Right ventricle myocardium superior (tissue), 1 donor: ENCODE results near the gene NDUFC1. TPM values are rescaled to one million over a fixed set of nuclear protein-coding genes. Genes with fewer than 3 reads are reported as not detected.
A peak's percentile ranks its signal among the peaks of the same experiment; 100 is the strongest.
"Not testable (repeated sequence)": the region's sequence is repeated elsewhere in the genome, so short reads cannot be mapped to it uniquely, and the experiment has no call there.

Source experiments
- ATAC-seq: fragments of 200-7000 bp; cut with Tn5 transposase; one replicate; pipeline ENCODE4 v1.9.1; 2020; ENCODE audit warnings: mild to moderate bottlenecking; ENCODE audit not compliant: poor library complexity
- DNase-seq: peaks from one replicate; pipeline ENCODE4 v3.0.0-alpha.2; 2020
- intact Hi-C: fragments of 100-400 bp; cut with DNase I; formaldehyde crosslinking; loops from one replicate; pipeline ENCODE4 v1.11.2; 2022
- total RNA-seq: library from RNA; stranded (reverse); fragmentation: NEBNext Ultra II Directional; extraction: Animal tissue kit (Norgen Biotek cat#: 25700); gene quantifications from one replicate; pipeline ENCODE4 v1.2.1, GENCODE V29; 2021
- donor health status: DM: no; HTN: yes; CAD: no; lungs with severe emphysema.

NDUFC1 gene
- total RNA-seq, 1 donor from 2014 or later: 225 TPM

DNA sequence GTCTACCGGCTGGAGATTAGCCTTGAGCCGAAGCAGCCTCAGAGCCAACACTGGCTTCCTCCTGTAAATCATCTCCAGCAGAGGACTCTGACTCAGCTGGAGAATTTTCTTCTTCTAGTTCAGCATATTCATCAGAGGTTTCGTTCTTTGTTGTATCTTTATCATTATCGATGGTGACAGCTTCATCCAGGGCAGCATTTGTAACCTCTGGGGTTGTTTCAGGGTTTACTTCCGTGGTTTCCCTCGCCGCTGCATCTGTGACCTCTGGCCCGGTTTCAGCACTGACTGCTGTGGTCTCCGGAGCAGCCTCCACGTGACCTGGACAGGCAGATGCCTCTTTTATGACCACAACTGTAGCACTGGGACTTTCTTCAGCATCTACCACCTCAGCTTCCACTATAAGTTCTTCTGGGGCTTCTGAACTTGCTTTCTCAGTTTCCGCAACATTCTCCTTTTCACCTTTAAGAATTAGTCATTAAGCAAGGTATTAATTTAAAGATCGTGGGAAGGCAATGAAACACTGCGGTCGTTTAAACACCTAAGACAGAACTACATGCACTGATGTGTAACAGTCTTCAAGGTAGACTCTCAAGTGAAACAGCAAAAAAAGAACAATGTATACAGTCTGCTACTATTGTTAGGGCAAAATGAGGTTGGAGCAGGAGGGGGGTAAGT, 35.6 kb downstream of the NDUFC1 start:
- peak; percentile 80 for DNase-seq
- intact Hi-C loops: no loop called here
- peak; percentile 95 for ATAC-seq

- intact Hi-C loops: no loop called here
- DNase-seq (no peak), ATAC-seq (no peak)
Observed at GRCh38 chr4:139266208-139266582, 36.1 kb downstream of the NDUFC1 start.

DNA sequence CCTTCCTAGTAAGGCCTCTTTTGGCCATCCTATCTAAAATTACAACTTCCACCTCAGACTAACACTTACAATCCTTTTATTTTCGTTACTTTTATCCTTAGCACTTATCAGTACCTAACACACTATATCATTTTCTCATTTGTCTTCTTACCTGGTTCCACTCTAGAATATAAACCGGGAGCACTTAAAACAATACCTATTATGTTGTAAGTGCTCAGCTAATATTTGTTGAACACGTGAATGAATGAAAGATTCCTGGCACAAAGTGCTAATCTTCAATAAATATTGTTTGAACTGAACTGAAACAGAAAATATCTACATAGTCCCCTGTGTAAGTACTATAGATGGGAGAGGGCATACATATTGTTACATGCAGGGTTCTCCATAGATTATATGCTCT, 36.6 kb downstream of the NDUFC1 start:
- intact Hi-C loops: no loop called here
- DNase-seq (no peak), ATAC-seq (no peak)

- intact Hi-C loops: no loop called here
- DNase-seq: no peak
Observed at GRCh38 chr4:139256349-139256748, 45.9 kb downstream of the NDUFC1 start.

DNA sequence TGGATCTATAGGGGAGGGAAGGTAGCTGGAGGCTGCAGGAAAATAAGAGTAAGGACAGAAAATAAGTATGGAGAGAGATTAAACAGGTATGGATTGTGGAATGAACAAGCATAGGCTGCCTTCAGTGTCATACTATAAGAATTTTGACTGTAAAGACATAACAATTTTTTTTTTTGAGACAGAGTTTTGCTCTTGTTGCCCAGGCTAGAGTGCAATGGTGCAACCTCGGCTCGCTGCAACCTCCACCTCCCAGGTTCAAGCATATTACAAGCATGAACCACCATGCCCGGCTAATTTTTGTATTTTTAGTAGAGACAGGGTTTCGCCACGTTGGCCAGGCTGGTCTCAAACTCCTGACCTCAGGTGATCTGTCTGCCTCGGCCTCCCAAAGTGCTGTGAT, 46.7 kb downstream of the NDUFC1 start:
- ATAC-seq, DNase-seq, intact Hi-C loops: not testable (repeated sequence)

More at GRCh38 chr4:139256349-139256748, 45.9 kb downstream of the NDUFC1 start:
- ATAC-seq: no peak

DNA sequence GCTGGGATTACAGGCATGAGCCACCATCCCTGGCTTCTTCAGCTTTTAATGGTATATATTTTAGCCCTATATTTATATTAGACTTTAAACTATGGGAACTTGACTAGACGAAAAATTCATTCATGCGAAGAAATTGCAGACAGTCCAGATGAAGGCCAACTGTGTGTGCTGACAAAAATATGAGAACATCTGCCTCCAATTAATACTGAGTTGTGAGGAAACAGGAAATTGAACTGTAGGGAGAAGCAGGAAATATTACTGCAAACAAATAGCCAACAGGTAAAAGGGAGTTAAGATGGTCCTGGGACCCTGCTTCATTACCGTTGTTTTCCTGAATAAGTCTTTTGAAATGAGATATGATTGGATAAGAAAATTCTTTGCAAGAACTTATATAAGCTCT, 48.6 kb downstream of the NDUFC1 start:
- intact Hi-C loops: no loop called here
- ATAC-seq: no peak
- DNase-seq: no peak

- intact Hi-C loops: no loop called here
- DNase-seq (no peak), ATAC-seq (no peak)
Observed at GRCh38 chr4:139253046-139253445, 49.2 kb downstream of the NDUFC1 start.

- ATAC-seq (no peak), DNase-seq (no peak)
- intact Hi-C loops: no loop called here
Observed at GRCh38 chr4:139247700-139248238, 54.5 kb downstream of the NDUFC1 start.

GRCh38 chr4:139247241-139247640, 55.0 kb downstream of the NDUFC1 start:
- ATAC-seq (no peak), DNase-seq (no peak)
- intact Hi-C loops: no loop called here

- intact Hi-C loops: no loop called here
Observed at GRCh38 chr4:139246166-139246565, 56.1 kb downstream of the NDUFC1 start.

DNA sequence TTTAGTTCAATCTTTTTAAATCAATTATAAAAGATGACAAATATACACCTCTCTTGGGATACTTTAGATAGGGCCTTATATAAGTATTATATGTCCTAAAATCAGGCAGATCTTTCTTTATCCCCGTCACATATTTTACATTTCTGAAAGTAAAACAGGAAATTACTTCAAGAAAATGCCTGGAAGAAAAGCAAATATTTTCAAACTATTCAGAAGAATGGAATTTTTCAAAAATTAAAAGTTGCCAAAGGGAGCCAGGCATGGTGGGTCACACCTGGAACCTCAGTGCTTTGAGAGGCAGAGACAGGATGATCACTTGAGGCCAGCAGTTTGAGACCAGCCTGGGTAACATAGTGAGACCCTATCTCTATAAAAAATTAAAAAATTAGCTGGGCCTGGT, 56.7 kb downstream of the NDUFC1 start:
- ATAC-seq: no peak
- DNase-seq: no peak
- intact Hi-C loops: no loop called here

More at GRCh38 chr4:139246166-139246565, 56.1 kb downstream of the NDUFC1 start:
- DNase-seq: no peak
- ATAC-seq: no peak

DNA sequence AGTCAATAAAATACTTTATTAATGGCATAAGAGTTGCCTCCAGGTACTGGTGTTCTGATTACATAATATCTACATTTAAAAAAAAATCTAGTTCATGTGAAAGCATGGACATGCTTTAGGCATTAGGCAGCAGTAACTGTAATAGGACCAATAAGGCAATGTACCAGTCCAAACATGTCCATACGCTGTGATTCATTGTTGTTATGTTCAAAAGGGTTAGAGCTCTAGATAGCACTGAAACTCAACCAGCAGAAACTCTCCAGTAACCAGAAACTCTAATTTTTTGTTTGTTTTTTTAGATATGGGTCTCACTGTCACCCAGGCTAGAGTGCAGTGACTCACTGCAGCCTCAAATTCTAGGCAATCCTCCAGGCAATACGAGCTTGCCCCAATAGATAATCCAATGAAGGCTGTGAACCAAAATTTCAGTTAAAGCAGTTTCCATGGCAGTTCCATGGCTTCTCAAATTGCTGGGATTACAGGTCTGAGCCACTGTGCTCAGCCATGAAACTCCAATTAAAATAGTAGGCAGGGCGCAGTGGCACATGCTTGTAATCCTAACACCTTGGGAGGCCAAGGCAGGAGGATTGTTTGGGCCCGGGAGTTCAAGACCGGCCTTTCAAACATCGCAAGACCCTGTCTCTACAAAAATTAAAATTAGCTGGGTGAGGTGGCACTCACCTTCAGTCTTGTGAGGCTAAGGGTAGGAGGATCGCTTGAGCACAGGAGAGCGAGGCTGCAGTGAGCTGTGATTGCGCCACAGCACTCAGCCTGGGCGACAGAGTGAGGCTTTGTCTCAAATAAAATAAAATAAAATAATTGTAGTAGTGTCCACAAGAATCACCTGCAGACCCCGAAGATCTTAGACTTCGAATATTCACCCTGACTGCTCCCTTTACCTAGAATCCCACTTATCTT, 58.6 kb downstream of the NDUFC1 start:
- DNase-seq: no peak

GRCh38 chr4:139242511-139243051, 59.7 kb downstream of the NDUFC1 start:
- intact Hi-C loops: loop anchor here (2.0 kb wide), 1 partner anchor 32 kb away; no protein-coding TSS in a partner anchor
- no peak for ATAC-seq
- no peak for DNase-seq

More for the DNA sequence above, 58.6 kb downstream of the NDUFC1 start:
- intact Hi-C loops: loop anchor here (2.0 kb wide), 1 partner anchor 33 kb away; no protein-coding TSS in a partner anchor
- peak; percentile 41 for ATAC-seq

DNA sequence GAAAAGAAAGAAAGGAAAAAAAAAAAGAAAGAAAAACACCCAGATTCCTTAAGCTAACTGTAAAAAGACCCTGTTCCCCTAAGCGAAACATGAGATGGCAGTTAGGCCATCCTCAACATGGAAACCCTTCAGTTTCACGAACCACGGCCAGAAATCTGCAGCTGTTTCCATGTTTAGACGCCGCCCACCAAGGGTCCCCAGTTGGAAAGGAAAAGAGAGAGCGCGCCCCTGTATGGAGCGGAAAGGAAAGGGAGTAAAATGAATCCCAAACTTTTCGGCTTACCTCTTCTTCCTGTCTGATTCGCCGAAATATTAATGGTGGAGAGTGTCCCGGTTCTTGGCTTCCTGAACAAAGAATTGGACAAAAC, 60.5 kb downstream of the NDUFC1 start:
- DNase-seq (no peak), ATAC-seq (no peak)
- intact Hi-C loops: loop anchor here (2.0 kb wide), 1 partner anchor 31 kb away; no protein-coding TSS in a partner anchor

- DNase-seq (no peak), ATAC-seq (no peak)
- intact Hi-C loops: no loop called here
Observed at GRCh38 chr4:139241086-139241783, 61.0 kb downstream of the NDUFC1 start.
